H1 (cell line): ENCODE data around the gene CD300LB. TPM values are rescaled to one million over a fixed set of nuclear protein-coding genes. Genes with fewer than 3 reads are reported as not detected.

Source experiments
- ASH2L ChIP-seq: fragments of 200-600, 300-600 bp; sonication (generic); IDR thresholded peaks from one replicate; pipeline ENCODE4 v1.7.1; 2017; ENCODE audit warnings: low read length
- CEBPB ChIP-seq: IDR thresholded peaks from 2 replicates; pipeline ENCODE4 v1.6.1; 2012; ENCODE audit warnings: low read depth, low read length
- CREB1 ChIP-seq: IDR thresholded peaks from 2 replicates; pipeline ENCODE4 v1.6.1; 2012; ENCODE audit warnings: inconsistent platforms
- EP300 ChIP-seq, 2 experiments: IDR thresholded peaks; 1 replicate in 1 of 2; 2 replicates in 1 of 2; pipeline ENCODE4 v1.6.1; 2011 to 2012; ENCODE audit warnings: low read depth in 2 of 2, low read length in 2 of 2, mild to moderate bottlenecking in 2 of 2, borderline replicate concordance in 1 of 2, inconsistent platforms in 1 of 2, moderate library complexity in 1 of 2
- GTF2F1 ChIP-seq: IDR thresholded peaks from 2 replicates; pipeline ENCODE4 v1.6.1; 2012; ENCODE audit warnings: low read depth, low read length, improper control_type of control experiment, borderline replicate concordance
- NANOG ChIP-seq: IDR thresholded peaks from 2 replicates; pipeline ENCODE4 v1.6.1; 2011; ENCODE audit warnings: low read length, low read depth, mild to moderate bottlenecking, inconsistent platforms; ENCODE audit not compliant: insufficient read depth, poor library complexity, severe bottlenecking
- NRF1 ChIP-seq: IDR thresholded peaks from 2 replicates; pipeline ENCODE4 v1.6.1; 2011; ENCODE audit warnings: mild to moderate bottlenecking, low read depth, low read length, improper control_type of control experiment
- POLR2A ChIP-seq, 2 experiments: IDR thresholded peaks; 1 replicate in 1 of 2; 2 replicates in 1 of 2; pipeline ENCODE4 v1.6.1; 2011; ENCODE audit warnings: low read depth in 2 of 2, low read length in 2 of 2, mild to moderate bottlenecking in 2 of 2; ENCODE audit errors: control extremely low read depth in 1 of 2
- polyA plus RNA-seq, 7 experiments: library from polyadenylated mRNA; depleted of rRNA in 3 of 7; stranded (reverse) in 5 of 7; unstranded in 2 of 7; fragments of >200 nt in 5 of 7; fragments of 200-250 nt in 2 of 7; gene quantifications; 1 replicate in 5 of 7; 2 replicates in 1 of 7; 4 replicates in 1 of 7; pipeline versions ENCODE4 v1.2.1 to v1.2.3, GENCODE V29; 2011 to 2013; ENCODE audit warnings: missing spikeins in 2 of 7, mixed read lengths in 2 of 7
- total RNA-seq: library from RNA; stranded (reverse); fragmentation: NEBNext Ultra II Directional; extraction: Animal tissue kit (Norgen Biotek cat#: 25700); gene quantifications from 2 replicates; pipeline ENCODE4 v1.2.1, GENCODE V29; 2021

The CD300LB gene
- total and polyA plus RNA-seq, 2 of the 8 experiments (the other 6 are each of a cell fraction or from before 2014, with no cell fraction given): not detected

GRCh38 chr17:74513987-74514631 lies 17.2 kb downstream of the CD300LB start (continued):
- TF ChIP-seq GTF2F1: no peak; the same call in 1 of the 2 replicates
- no peak for TF ChIP-seq ASH2L
- TF ChIP-seq EP300 (IDR thresholded peaks at IDR 0.05; ENCODE audit: borderline replicate concordance in 1 of 2, low read depth in 2 of 2, low read length in 2 of 2): no peak
- TF ChIP-seq NANOG: no peak
- no peak for TF ChIP-seq POLR2A (IDR thresholded peaks at IDR 0.05; ENCODE audit: control extremely low read depth in 1 of 2, low read depth in 2 of 2, low read length in 2 of 2)
- no peak for TF ChIP-seq CEBPB
- TF ChIP-seq NRF1: no peak
- TF ChIP-seq CREB1: peak; percentile 92
- TF ChIP-seq, all 59 proteins: peak for 9
